HG02981 (cell line): ENCODE results near the gene GOLGA6C.
"Not testable (repeated sequence)": the region's sequence is repeated elsewhere in the genome, so short reads cannot be mapped to it uniquely, and the experiment has no call there.

ENCODE experiments used
- ATAC-seq: cut with Tn5 transposase; IDR thresholded peaks from one replicate; pipeline ENCODE4 v1.9.1; 2021; ENCODE audit warnings: mild to moderate bottlenecking, moderate library complexity; ENCODE audit not compliant: unreplicated experiment

Gene GOLGA6C, protein sequence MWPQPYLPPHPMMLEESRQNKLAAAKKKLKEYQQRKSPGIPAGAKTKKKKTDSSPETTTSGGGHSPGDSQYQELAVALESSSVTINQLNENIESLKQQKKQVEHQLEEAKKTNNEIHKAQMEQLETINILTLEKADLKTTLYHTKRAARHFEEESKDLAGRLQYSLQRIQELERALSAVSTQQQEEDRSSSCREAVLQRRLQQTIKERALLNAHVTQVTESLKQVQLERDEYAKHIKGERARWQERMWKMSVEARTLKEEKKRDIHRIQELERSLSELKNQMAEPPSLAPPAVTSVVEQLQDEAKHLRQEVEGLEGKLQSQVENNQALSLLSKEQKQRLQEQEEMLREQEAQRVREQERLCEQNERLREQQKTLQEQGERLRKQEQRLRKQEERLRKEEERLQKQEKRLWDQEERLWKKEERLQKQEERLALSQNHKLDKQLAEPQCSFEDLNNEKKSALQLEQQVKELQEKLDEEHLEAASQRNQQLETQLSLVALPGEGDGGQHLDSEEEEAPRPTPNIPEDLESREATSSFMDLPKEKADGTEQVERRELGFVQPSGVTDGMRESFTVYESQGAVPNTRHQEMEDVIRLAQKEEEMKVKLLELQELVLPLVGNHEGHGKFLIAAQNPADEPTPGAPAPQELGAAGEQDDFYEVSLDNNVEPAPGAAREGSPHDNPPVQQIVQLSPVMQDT

DNA sequence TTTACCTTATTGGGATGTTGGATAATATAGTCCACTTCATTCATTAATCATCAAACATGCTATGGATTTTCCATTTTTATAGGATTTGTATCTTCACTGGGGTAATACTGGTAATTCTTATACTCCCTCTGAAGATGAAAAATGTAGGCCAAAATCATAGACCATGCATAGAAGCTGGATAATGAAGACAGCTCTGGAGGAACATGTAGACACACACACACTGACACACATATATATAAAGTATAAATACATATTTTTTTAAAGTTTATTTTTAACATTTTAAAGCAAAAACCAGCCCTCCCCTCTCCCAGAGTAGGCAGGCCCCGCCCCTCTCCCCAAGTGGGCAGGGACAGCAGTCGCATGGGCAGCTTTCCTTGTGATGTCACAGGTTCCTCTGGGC, at the start of gene GOLGA6C:
Gene GOLGA6C, plus strand, starts transcription at position 301 of the 400 bp plus-strand sequence. CDS start 265 bp downstream, outside the sequence.
- ATAC-seq: not testable (repeated sequence)

DNA sequence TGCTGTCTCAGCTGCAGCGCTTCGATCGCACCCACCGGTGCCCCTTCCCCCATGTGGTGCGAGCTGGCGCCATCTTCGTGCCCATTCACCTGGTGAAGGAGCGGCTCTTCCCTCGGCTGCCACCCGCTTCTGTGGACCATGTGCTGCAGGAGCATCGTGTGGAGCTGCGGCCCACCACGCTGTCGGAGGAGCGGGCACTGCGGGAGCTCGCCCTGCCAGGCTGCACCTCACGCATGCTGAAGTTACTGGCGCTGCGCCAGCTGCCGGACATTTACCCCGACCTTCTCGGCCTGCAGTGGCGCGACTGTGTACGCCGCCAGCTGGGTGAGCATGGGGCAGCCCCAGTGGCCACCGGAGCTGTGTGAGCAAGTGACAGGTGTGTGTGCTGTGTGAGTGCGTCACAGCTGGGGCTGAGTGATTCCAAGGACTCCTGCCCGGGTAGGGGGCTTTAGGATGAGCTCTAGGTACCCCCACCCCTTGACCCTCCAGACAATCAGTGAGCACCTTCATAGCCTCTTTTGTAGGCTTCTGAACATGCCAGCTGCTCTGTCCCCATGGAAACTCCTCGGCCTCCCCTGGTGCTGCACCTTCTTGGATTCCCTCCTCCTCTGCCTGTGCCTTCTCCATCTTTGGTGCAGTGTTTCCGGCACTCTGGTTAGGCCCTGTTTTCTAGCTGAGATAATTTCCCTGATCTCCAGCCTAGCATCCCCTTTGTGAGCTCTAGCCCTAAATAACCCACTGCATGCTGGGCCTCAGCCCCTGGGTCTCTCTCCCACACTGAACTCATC, 49.4 kb upstream of the GOLGA6C start:
- ATAC-seq: no peak

DNA sequence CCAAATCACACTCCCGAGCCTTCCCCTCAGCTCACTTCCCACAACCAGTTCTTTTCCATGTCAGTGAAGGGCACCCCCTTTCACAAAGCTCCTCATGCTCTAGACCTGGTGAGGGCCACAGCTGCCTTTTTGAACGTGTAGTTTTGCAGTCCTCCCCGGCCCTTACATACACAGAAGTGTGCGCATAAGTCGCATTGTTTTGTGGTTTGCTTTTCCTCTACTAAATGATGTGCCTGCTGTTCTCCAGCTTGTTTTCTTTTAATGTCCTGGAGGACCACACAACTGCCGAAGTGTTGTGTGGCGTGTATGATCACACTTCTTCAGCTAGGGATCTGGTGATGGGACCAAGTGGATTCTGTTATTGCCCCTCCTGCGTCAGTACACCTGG, 48.9 kb upstream of the GOLGA6C start:
- ATAC-seq: no peak

DNA sequence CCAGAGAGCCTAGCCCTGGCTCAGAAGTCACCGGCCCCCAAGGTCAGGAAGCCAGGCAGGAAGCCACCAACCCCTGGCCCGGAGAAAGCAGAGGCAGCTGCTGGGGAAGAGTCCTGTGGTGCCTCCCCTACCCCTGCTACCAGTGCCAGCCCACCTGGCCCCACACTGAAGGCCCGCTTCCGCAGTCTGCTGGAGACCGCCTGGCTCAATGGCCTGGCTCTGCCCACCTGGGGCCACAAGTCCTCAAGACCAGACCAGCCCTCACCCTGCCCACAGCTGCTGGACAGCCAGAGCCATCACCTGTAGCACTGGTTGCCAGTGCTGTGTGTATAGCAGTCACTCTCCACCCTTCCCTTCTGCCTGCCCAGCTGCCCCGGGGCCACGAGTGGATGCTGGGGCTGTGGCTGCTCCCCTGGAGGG, 47.3 kb upstream of the GOLGA6C start:
- no peak for ATAC-seq

DNA sequence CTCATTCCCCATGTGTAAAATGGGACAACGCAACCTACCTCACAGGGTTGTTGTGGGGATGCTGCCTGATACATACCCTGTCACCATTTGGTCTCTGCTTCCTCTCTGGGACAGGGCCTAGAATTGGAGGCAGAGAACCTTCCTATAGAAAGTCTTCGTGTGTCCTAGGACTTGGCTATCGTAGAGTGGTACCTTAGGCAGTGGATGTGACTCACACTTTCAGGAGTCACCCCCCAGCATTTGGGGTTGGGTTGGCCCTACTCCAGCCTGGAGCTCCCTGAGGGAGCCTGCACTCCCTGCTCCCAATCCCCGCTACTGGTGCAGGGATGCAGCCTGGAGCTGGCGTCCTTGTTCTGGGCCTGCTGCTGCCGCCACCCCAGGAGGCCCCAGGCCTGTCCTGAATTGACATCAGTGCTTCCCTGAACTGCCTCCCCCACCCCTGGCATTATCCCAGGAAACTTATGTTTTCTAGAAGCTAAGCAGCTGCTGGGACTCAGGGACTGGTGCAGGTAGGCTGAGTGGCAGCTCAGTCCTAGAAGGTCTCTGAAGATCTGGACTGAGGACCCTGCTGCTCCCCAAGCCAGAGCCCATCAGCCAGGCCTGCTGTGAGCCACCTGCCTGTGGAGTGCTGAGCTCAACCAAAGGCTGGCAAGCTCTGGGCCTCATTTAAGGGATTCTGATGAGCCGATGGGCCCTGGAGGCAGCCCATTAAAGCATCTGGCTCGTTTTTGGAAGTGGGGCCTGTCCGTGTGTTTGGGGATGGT, 46.5 kb upstream of the GOLGA6C start:
- no peak for ATAC-seq

DNA sequence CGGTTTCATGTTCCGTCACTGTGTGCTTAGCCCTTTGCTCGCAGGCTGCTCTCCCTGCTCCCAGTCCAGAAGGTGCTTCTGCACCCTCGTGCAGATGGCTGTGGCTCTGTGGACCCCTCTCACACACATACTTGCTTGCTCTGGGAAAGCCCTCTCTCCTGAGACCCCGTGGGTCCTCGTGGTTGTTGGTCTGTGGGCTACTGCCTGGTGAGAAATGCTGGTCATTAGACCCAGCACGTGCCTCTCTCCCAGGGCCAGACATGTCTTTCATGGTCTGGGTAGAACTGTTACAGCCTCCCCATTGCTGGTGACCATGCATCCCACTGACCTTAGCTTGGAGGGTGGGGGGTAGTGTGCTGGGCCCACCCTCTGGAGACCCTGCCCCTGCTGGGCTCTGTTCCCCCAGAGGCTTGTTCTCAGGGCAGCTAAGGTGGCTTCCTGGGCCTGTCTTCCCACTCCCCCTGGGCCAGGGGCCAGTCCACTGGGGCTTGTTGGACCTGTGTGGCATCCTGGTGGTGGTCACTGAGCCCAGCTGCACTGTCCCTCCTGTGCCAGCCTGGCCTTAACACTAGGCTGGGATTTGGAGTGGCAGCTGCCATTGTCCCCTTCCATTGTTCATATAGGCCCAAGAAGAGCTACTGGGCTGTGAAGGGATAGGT, 45.8 kb upstream of the GOLGA6C start:
- no peak for ATAC-seq

DNA sequence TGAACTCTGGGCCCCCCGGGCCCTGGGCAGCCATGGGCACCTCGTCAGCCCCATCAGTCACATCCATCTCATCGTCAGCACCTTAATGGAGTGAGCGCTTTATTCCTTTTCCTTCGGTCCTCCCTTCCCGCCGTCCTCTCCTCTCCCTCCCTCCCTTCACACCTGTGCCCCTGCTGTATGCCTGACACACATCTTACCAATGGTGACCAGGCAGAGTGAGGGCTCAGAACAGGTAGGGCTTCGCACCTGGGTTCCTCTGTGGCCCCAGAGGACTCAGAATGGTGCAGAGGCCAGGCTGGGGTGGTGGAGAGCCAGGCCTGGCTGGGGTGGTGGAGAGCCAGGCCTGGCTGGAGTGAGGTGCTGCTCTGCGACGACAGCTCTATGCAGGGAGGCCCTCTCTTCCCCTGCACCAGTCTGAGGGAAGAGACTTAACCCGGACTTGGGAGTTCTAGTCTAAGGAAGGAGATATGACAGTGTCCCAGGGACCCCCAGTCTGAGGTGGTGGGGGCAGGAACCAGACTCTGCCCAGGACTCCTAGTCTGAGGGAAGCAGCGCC, 44.8 kb upstream of the GOLGA6C start:
- no peak for ATAC-seq

DNA sequence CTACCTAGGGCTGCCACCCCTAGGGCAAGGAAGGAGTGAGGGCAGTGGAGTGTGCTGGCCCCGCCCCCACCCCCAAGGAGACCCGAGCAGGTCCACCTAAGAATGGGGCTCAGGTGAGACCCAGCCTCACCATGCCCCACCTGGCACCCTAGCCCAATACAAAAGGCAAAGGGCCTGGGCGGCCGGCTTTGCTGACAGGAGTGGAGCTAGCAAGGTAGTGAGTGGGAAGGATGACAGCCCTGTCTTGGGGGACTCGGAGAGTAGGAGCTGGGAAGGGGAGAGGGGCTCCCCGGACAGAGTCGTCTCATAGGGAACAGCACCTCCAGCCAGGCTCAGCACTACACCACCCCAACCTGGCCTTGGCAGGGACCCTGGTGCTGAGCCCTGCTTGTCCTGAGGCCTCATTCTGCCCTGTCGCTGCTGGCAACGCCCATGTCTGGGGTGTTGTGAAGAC, 44.3 kb upstream of the GOLGA6C start:
- no peak for ATAC-seq

DNA sequence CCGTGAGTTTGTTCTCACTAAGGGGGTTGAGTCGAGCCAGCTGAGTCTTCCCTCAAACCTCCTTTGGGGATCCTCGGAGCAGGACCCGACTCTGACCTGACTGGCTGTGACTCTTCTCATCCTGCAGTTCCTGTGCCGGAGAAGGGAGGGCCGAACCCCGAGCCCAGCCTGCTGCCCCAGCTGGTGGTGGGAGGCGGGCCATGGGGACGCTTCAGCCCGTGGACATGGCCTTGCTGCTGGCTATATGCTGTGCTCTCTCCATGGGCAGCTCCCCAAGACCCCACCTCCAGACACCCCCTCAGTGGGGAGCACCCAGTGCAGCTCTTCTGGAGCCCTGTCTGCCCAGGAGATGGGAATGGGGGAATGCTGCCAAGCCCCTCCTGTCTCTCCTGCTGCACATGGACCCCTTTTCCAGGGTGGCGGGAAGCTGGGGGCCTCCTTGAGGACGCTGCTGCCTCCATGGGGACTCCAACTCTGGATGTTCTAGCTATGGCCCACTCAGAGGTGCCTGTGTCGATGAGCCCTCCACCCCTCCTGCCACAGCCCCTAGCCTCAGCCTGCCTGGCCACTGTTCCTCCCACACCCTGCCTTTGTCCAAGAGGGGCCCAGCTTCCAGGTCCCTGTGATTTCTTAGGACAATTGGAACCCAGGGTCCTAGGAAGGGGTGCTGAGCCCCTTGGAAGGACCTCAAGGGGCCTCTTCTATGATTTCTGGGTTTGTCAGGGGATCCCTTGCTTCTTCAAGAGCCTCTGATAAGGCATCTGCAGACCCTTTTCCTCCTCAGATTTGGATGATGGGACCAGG, 43.6 kb upstream of the GOLGA6C start:
- no peak for ATAC-seq

DNA sequence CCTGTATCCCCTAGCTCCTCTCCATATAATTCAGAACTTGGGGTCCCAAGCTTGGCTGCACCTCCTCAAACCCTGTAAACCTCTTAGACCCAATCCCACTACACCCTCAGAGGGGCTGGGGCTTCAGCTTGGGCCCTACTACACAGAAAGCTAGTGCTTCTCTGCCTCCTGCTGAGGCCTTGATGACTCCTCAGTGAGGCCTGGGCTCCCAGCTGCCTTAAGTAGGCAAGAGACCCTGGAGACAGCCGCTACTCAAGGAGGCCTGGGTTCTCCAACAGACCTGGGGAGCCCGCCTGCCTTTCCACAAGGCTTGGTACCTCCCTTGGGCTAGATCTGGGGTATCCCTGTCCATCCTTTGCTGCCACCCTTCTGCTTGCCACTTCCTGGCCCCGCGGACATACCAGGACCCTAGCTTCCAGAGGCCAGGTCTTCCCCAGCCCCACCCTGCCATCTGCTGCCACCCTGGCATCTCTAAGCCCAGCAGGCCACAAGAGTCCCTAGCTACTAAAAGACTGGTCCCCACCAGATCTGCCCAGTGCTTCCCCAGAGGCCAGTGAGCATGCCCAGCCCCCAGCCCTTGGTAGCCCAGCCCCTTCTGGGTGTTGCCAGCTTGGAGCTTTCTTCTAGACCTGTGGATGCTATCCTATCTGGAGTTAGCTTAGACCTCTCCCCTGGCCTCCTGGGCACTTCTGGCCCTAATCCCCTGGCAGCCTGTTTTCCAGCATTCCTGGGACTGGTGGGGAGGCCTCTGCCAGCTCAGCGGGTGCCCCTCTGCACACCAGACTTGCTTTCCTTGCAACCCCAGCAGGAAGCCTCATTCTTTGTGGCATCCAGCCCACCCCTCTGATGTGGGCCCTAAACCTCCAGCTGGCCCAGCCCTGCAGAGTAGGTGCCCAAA, 42.8 kb upstream of the GOLGA6C start:
- ATAC-seq: no peak

DNA sequence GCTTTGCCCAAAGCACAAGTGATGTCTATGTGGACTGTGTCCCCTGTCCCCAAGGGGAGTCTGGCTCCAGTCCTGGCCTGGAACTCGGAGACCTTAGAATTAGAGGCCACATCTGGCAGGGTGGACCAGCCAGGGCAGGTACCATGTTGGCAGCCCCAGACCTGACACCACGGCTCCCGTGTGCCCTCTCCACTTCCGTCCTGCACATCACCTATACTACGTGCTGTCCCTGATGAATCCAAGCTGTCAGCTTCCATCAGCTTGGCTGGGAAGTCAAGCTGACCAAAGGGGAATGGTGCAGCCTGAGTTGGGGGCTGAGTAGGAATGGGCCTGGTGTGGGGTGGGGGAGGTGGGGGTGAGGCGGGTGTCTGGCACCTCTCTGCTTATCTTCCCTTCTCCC, 41.1 kb upstream of the GOLGA6C start:
- ATAC-seq: no peak

DNA sequence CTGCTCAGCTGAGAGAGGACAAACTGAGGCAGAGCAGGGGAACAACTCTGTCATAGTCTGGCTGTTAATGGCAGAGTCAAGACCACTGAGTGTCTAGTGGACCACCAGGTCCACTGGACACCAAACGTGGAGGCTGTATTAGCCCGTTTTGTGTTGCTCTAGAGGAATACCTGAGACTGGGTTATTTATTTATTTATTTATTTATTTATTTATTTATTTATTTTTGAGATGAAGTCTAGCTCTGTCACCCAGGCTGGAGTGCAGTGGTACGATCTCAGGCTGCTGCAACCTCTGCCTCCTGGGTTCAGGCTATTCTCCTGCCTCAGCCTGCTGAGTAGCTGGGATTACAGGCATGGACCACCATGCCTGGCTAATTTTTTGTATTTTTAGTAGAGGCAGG, 40.6 kb upstream of the GOLGA6C start:
- not testable (repeated sequence) for ATAC-seq

DNA sequence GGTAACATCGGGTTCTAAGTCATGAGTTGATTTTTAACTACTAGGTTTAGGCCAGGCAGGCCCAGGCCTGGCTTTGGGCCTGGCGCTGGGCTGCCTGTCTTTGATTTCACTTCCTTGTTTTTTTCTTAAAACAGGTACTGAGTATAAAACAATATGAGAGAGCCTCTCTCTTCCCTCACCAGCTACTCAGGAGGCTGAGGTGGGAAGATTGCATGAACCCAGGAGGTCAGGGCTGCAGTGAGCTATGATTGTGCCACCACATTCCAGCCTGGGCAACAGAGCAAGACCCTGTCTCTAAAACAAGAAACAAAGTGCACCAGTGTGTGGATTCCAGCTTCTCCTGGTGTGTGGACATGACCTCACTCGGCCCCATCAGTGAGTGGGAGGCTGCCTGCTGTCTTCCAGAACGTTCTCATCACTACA, 38.6 kb upstream of the GOLGA6C start:
- ATAC-seq: not testable (repeated sequence)

DNA sequence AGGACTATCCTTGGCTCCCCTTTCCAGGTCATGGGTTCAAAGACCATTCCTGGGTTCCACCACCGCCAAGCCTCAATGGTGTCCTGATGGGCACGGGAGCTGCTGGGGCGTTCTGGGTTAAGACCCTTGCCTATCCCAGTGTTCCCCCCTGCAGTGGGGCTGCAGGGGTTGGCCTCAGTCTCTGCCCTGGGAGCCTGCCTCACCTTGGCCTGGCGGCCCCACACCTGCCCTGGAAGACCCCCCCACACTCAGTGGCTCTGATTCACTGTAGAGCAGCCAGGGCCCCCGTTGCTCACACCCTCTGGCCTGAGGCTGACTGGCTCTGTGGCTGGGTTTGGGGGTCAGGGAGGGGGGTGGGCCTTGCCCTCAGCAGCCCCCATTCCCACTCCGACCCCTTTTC, 34.4 kb upstream of the GOLGA6C start:
- ATAC-seq: no peak

DNA sequence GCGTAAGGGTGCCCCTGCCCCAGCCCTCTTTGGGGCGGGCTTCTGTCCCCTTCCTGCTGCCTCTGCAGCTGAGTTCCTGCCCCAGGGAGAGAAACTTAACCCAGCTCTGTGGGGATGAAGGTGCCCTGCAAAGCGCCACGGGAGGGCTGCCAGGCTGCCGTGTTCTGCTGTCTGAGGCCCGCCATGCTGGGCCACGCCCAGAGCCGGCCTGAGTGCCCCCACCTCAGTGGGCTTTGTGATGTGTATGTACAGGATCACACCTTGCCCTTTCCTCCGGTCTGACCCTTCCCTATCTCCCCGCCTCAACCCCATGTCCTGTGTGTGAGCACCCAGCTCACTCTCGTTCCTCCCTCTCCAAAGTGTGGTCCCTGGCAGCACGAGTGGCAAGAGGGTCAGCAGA, 33.9 kb upstream of the GOLGA6C start:
- no peak for ATAC-seq

DNA sequence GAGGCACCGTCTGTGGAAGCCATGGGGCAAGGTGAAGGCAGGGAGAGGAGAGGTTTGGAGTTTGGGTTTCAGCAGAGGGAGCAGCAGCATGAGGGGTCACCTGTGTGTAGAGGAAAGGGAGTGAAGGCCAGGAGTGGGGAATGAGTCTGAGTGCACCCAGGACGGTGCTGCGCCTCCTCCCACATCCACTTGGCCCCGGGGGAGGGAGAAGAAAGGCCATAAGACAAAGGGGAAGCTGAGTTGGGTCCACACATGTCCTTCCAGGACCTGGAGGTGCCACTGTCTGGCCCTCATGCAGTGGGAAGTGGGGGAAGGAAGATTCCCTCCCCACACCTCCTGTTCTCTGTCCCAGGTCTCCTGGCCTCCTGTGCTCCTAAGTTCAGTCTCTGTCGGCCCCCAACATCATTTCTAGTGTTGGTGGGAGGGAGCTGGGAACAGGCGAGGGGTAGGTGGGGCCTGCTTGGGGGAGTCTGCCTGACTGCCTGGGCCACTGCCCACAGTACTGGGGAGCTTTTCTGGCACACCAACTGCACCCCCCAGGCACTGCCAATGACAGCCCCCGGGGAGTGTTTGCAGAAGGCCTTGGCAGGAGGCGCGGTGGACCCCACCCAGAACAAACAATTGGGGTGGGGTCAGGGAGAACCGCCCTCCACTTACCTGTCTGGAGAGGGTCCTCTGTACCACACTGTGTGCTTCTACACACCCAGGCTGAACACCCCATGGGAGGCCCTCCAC, 32.9 kb upstream of the GOLGA6C start:
- ATAC-seq: not testable (repeated sequence)
